ENCODE measurements around the gene TMEM40.

TMEM40 gene

DNA sequence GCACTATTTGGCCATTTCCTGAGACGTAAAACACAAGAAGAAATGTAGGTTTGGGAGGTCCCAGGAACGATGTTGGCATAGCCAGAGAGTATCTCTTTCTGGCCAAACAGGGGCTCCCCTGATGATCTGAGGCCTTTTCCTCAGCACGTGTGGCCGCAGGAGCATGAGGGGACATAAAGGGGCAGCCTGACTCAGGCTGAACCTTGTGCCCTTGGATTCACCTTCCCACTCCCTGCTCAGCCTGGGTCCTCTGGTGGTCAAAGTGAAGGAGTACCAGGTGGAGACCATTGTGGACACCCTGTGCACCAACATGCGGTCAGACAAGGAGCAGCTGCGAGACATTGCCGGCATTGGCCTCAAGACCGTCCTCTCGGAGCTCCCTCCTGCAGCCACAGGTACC, 48.0 kb upstream of the TMEM40 start:
- Histone ChIP-seq H3K36me3 (ENCODE audit: control insufficient read depth, low read length) (no peaks in the 10 kb centered on the region), H3K9me2 (replicated peaks; ENCODE audit: control insufficient read depth, low read length) (no peaks in the 10 kb centered on the region), H3K9me3 (ENCODE audit: control insufficient read depth, insufficient read depth, low read length) (no peaks in the 10 kb centered on the region), H3K4me2 (ENCODE audit: low read length) (no peak overlapping the region), H3K4me1 (ENCODE audit: control insufficient read depth, low read length) (peaks cover 12% of the 10 kb centered on the region), H3F3A (ENCODE audit: control insufficient read depth, insufficient read depth) (no peaks in the 10 kb centered on the region), H3K79me2 (ENCODE audit: control insufficient read depth, low read length) (no peaks in the 10 kb centered on the region), H4K20me1 (ENCODE audit: control insufficient read depth, insufficient read depth, low read depth, low read length) (no peaks in the 10 kb centered on the region), H3K27ac (ENCODE audit: low read depth, low read length) (no peak overlapping the region), H3K27me3 (ENCODE audit: control insufficient read depth, low read length) (no peaks in the 10 kb centered on the region), H3K4me3 (ENCODE audit: low read length) (no peak overlapping the region)
- no peak for TF ChIP-seq EZH2phosphoT487 (IDR thresholded peaks at IDR 0.05; ENCODE audit: borderline replicate concordance, low read length)
- TF ChIP-seq, protein P1, sequence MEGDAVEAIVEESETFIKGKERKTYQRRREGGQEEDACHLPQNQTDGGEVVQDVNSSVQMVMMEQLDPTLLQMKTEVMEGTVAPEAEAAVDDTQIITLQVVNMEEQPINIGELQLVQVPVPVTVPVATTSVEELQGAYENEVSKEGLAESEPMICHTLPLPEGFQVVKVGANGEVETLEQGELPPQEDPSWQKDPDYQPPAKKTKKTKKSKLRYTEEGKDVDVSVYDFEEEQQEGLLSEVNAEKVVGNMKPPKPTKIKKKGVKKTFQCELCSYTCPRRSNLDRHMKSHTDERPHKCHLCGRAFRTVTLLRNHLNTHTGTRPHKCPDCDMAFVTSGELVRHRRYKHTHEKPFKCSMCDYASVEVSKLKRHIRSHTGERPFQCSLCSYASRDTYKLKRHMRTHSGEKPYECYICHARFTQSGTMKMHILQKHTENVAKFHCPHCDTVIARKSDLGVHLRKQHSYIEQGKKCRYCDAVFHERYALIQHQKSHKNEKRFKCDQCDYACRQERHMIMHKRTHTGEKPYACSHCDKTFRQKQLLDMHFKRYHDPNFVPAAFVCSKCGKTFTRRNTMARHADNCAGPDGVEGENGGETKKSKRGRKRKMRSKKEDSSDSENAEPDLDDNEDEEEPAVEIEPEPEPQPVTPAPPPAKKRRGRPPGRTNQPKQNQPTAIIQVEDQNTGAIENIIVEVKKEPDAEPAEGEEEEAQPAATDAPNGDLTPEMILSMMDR (IDR thresholded peaks at IDR 0.05; ENCODE audit: low read depth, low read length, poor library complexity, severe bottlenecking) = no peak

DNA sequence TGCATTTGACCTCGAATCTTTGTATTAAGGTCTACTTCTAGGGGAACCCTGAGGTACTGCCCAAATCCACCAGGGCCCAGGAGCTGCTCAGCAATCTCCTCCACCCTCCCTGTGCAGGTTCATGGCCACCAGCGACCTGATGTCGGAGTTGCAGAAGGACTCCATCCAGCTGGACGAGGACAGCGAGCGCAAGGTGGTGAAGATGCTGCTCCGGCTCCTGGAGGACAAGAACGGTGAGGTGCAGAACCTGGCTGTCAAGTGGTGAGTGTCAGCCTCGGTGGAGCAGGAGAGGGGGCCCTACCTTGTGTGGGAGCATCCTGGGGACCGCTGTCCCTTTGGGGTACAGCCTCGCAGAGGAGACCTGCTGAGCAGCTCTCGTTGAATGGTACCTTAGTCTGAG, 44.3 kb upstream of the TMEM40 start:
- no peaks in the 10 kb centered on the region for H3K79me2 ChIP-seq (ENCODE audit: control insufficient read depth, low read length)
- no peaks in the 10 kb centered on the region for H3K36me3 ChIP-seq (ENCODE audit: control insufficient read depth, low read length)
- H3K9me2 ChIP-seq (replicated peaks; ENCODE audit: control insufficient read depth, low read length) = no peaks in the 10 kb centered on the region
- H3K27me3 ChIP-seq (ENCODE audit: control insufficient read depth, low read length) = no peaks in the 10 kb centered on the region
- H3K9me3 ChIP-seq (ENCODE audit: control insufficient read depth, insufficient read depth, low read length) = no peaks in the 10 kb centered on the region
- H3K4me3 ChIP-seq (ENCODE audit: low read length) = no peak overlapping the region
- no peak for TF ChIP-seq EZH2phosphoT487 (IDR thresholded peaks at IDR 0.05; ENCODE audit: borderline replicate concordance, low read length)
- TF ChIP-seq, protein P1 (IDR thresholded peaks at IDR 0.05; ENCODE audit: low read depth, low read length, poor library complexity, severe bottlenecking) = no peak
- peaks cover 6% of the 10 kb centered on the region for H3F3A ChIP-seq (ENCODE audit: control insufficient read depth, insufficient read depth)
- no peak overlapping the region for H3K4me2 ChIP-seq (ENCODE audit: low read length)
- peaks cover 2% of the 10 kb centered on the region for H3K4me1 ChIP-seq (ENCODE audit: control insufficient read depth, low read length)
- no peak overlapping the region for H3K27ac ChIP-seq (ENCODE audit: low read depth, low read length)
- H4K20me1 ChIP-seq (ENCODE audit: control insufficient read depth, insufficient read depth, low read depth, low read length) = no peaks in the 10 kb centered on the region

DNA sequence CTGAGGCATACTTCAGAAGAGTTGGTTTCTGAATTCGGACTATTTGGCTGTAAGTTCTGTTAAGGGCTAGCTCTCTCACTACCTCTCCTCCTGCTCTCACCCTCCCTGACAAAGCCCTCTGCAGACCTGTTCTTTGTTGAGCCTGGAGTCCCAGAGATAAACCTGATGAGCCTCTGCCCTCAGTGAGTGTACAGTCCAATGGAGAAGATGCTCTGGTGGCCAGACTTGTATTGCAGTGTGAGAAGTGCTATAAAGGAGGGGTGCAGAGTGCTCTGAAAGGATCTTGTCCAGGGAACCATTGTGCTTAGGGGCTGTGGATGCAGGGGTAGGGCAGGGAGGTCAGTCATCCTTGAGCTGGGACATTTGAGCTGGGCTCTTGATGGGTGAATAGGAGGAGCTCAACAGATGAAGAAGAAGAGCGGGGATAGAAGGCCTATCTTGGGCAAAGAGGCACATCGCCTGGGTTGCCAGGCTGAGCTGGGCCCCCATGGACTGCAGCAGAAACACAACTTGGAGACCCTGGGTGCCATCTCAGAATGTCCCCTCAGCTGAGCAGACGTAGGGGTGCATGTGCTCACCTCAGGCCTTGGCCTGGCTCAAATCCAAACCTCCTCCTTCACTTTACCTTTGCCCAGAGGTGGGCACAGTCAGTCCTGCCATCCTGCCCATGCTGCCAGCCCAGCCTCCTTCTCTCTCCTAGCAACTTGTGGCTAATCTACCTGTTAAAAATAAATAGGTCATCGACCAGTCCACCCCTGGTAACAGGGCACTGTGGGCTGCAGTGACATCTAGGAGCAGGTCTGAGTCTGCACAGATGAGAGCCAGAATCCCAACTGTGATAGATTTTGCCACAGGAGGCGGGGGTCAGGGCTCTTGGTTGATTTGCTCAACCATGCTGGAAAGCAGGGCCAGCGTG, 40.7 kb upstream of the TMEM40 start:
- H3K4me3 ChIP-seq (ENCODE audit: low read length) = no peak overlapping the region
- no peak overlapping the region for H3K4me2 ChIP-seq (ENCODE audit: low read length)
- H3K9me3 ChIP-seq (ENCODE audit: control insufficient read depth, insufficient read depth, low read length) = no peaks in the 10 kb centered on the region
- no peaks in the 10 kb centered on the region for H3K9me2 ChIP-seq (replicated peaks; ENCODE audit: control insufficient read depth, low read length)
- no peak for TF ChIP-seq EZH2phosphoT487 (IDR thresholded peaks at IDR 0.05; ENCODE audit: borderline replicate concordance, low read length)
- TF ChIP-seq, protein P1 (IDR thresholded peaks at IDR 0.05; ENCODE audit: low read depth, low read length, poor library complexity, severe bottlenecking) = no peak
- H3K79me2 ChIP-seq (ENCODE audit: control insufficient read depth, low read length) = no peaks in the 10 kb centered on the region
- peaks cover 7% of the 10 kb centered on the region for H3K27me3 ChIP-seq (ENCODE audit: control insufficient read depth, low read length)
- H3K4me1 ChIP-seq (ENCODE audit: control insufficient read depth, low read length) = peaks cover 28% of the 10 kb centered on the region
- H3K27ac ChIP-seq (ENCODE audit: low read depth, low read length) = no peak overlapping the region
- H3K36me3 ChIP-seq (ENCODE audit: control insufficient read depth, low read length) = no peaks in the 10 kb centered on the region
- H4K20me1 ChIP-seq (ENCODE audit: control insufficient read depth, insufficient read depth, low read depth, low read length) = no peaks in the 10 kb centered on the region
- peaks cover 16% of the 10 kb centered on the region for H3F3A ChIP-seq (ENCODE audit: control insufficient read depth, insufficient read depth)

All from DOHH2 (cell line).